GM12878 (cell line): ENCODE results near the gene PPBP.

Experiments used
- BMI1 ChIP-seq: fragments of 450-650 bp; IDR thresholded peaks from 2 replicates; pipeline ENCODE4 v1.6.1; 2016; ENCODE audit warnings: mild to moderate bottlenecking, moderate library complexity, borderline replicate concordance
- CEBPZ ChIP-seq: fragments of 150-350 bp; IDR thresholded peaks from 2 replicates; pipeline ENCODE4 v1.6.1; 2016; ENCODE audit warnings: low read depth, low read length
- CHD2 ChIP-seq: IDR thresholded peaks from 2 replicates; pipeline ENCODE4 v1.6.1; 2011; ENCODE audit warnings: low read depth, low read length, improper control_type of control experiment, borderline replicate concordance
- CTCF ChIP-seq, 3 experiments: IDR thresholded peaks in 2 of 3; conservative IDR thresholded peaks in 1 of 3; 2 replicates each; pipeline ENCODE4 v1.5.1; 2011; ENCODE audit warnings: low read depth in 3 of 3, low read length in 3 of 3, mild to moderate bottlenecking in 3 of 3, control low read depth in 2 of 3, moderate library complexity in 2 of 3, inconsistent platforms in 1 of 3, mixed read lengths in 1 of 3; ENCODE audit not compliant: control insufficient read depth in 2 of 3, insufficient read depth in 1 of 3; ENCODE audit errors: extremely low read depth in 1 of 3
- NFXL1 ChIP-seq: fragments of 450-650 bp; IDR thresholded peaks from 2 replicates; pipeline ENCODE4 v1.6.1; 2017; ENCODE audit warnings: antibody characterized with exemption, mild to moderate bottlenecking, borderline replicate concordance
- POLR2AphosphoS5 ChIP-seq: IDR thresholded peaks from 2 replicates; pipeline ENCODE4 v1.6.1; 2011; ENCODE audit warnings: mild to moderate bottlenecking, low read length, inconsistent platforms
- SP1 ChIP-seq: IDR thresholded peaks from one replicate; pipeline ENCODE4 v1.6.1; 2011; ENCODE audit warnings: low read depth, low read length
- YY1 ChIP-seq: IDR thresholded peaks from 2 replicates; pipeline ENCODE4 v1.6.1; 2011; ENCODE audit warnings: low read depth, mild to moderate bottlenecking, low read length
- ZNF274 ChIP-seq: IDR thresholded peaks from one replicate; pipeline ENCODE4 v1.8.0; 2011; ENCODE audit not compliant: insufficient read length, insufficient read depth

GRCh38 chr4:73998040-73999011, 10.3 kb upstream of the PPBP start, which contains the start of gene CXCL5:
- TF ChIP-seq YY1 = no peak
- TF ChIP-seq CTCF (IDR thresholded peaks at IDR 0.05 in 2 of 3, conservative IDR thresholded peaks at IDR 0.05 in 1 of 3; ENCODE audit: control insufficient read depth in 2 of 3, extremely low read depth in 1 of 3, insufficient read depth in 1 of 3, low read depth in 3 of 3, low read length in 3 of 3) = no peak
- no peak for TF ChIP-seq CEBPZ
- no peak for TF ChIP-seq SP1
- TF ChIP-seq NFXL1 = no peak
- TF ChIP-seq POLR2AphosphoS5 = no peak
- no peak for TF ChIP-seq ZNF274
- TF ChIP-seq CHD2 = no peak
- no peak for TF ChIP-seq BMI1
